MG63 (cell line): ENCODE measurements around the gene CUL4B. TPM values are rescaled to one million over a fixed set of nuclear protein-coding genes. Genes with fewer than 3 reads are reported as not detected.
"Not testable (repeated sequence)": the region's sequence is repeated elsewhere in the genome, so short reads cannot be mapped to it uniquely, and the experiment has no call there.

ENCODE experiments used
- DNase-seq: peaks from one replicate; pipeline ENCODE4 v3.0.0-alpha.2; 2020
- H3K27me3 ChIP-seq: fragments of 250-450 bp; sonication (Bioruptor Pico); 2 replicates; pipeline ENCODE4 v1.5.1; 2020; ENCODE audit warnings: mild to moderate bottlenecking, moderate library complexity
- H3K36me3 ChIP-seq: fragments of 250-450 bp; sonication (Bioruptor Pico); 2 replicates; pipeline ENCODE4 v1.5.1; 2020; ENCODE audit warnings: mild to moderate bottlenecking, moderate library complexity
- H3K4me3 ChIP-seq: fragments of 250-450 bp; sonication (Bioruptor Pico); 2 replicates; pipeline ENCODE4 v1.5.1; 2020; ENCODE audit warnings: mild to moderate bottlenecking, moderate library complexity
- H3K9me3 ChIP-seq: fragments of 250-450 bp; sonication (Bioruptor Pico); 2 replicates; pipeline ENCODE4 v1.5.1; 2020; ENCODE audit warnings: mild to moderate bottlenecking, moderate library complexity
- total RNA-seq: library from RNA; depleted of rRNA; stranded (reverse); fragments of >200 nt; shearing (Covaris generic); gene quantifications from 2 replicates; pipeline ENCODE4 v1.2.3, GENCODE V29; 2014; ENCODE audit warnings: low replicate concordance; rRNA removed

The CUL4B gene
- total RNA-seq, 1 experiment from 2014 or later, result 19.0 TPM

GRCh38 chrX:120475447-120475846 lies 85.3 kb downstream of the CUL4B start:
- H3K9me3 ChIP-seq, H3K36me3 ChIP-seq, H3K4me3 ChIP-seq, DNase-seq, H3K27me3 ChIP-seq: not testable (repeated sequence)

Other genes with a start within 250 kb of the CUL4B start
- gene TMEM255A, start 249.5 kb downstream of the CUL4B start, total RNA-seq, result not detected in 2 replicates
- not detected in 2 replicates for gene ATP1B4, start 198.9 kb downstream of the CUL4B start, total RNA-seq
- gene LAMP2, start 91.7 kb downstream of the CUL4B start, total RNA-seq, result 78.8 and 87.1 TPM in 2 replicates
- 130 and 189 TPM in 2 replicates for gene MCTS1, start 43.1 kb upstream of the CUL4B start, total RNA-seq
- 22.1 and 31.5 TPM in 2 replicates for gene C1GALT1C1, start 69.1 kb upstream of the CUL4B start, total RNA-seq